Measurements from ENCODE around the gene WAS. TPM values are rescaled to one million over a fixed set of nuclear protein-coding genes. Genes with fewer than 3 reads are reported as not detected.

Gene WAS
- total RNA-seq, 1 donor from 2014 or later = 14.4 TPM

GRCh38 chrX:48703642-48704481, 20.3 kb downstream of the WAS start:
- intact Hi-C loops (cut with DNase I) = no loop called here
- no peak for DNase-seq (ENCODE audit: low spot score)
- ATAC-seq = no peak

- DNase-seq (ENCODE audit: low spot score) (no peak), ATAC-seq (no peak)
- intact Hi-C loops (cut with DNase I) = no loop called here
Measured at GRCh38 chrX:48705871-48706270, 22.3 kb downstream of the WAS start.

- intact Hi-C loops (cut with DNase I) = no loop called here
- no peak for DNase-seq (ENCODE audit: low spot score)
- no peak for ATAC-seq
Measured at GRCh38 chrX:48709522-48710112, 26.0 kb downstream of the WAS start.

GRCh38 chrX:48711162-48711928, 27.7 kb downstream of the WAS start:
- ATAC-seq (no peak), DNase-seq (ENCODE audit: low spot score) (no peak)
- intact Hi-C loops (cut with DNase I) = no loop called here

- intact Hi-C loops (cut with DNase I) = no loop called here
- ATAC-seq = no peak
Measured at GRCh38 chrX:48711929-48712505, 28.4 kb downstream of the WAS start.

GRCh38 chrX:48713847-48714246, 30.2 kb downstream of the WAS start:
- no peak for DNase-seq (ENCODE audit: low spot score)
- intact Hi-C loops (cut with DNase I) = no loop called here
- no peak for ATAC-seq

More at GRCh38 chrX:48711929-48712505, 28.4 kb downstream of the WAS start:
- DNase-seq (ENCODE audit: low spot score) = no peak

GRCh38 chrX:48714573-48714972, 31.0 kb downstream of the WAS start:
- ATAC-seq (no peak), DNase-seq (ENCODE audit: low spot score) (no peak)
- intact Hi-C loops (cut with DNase I) = no loop called here

- intact Hi-C loops (cut with DNase I) = no loop called here
- no peak for DNase-seq (ENCODE audit: low spot score)
- ATAC-seq = peak; percentile 56
Measured at GRCh38 chrX:48715072-48715471, 31.5 kb downstream of the WAS start.

- ATAC-seq (no peak), DNase-seq (ENCODE audit: low spot score) (no peak)
- intact Hi-C loops (cut with DNase I) = no loop called here
Measured at GRCh38 chrX:48715876-48716502, 32.4 kb downstream of the WAS start.

GRCh38 chrX:48719958-48720357, 36.4 kb downstream of the WAS start:
- DNase-seq (ENCODE audit: low spot score) = no peak
- ATAC-seq = no peak
- intact Hi-C loops (cut with DNase I) = no loop called here

GRCh38 chrX:48720577-48721250, 37.1 kb downstream of the WAS start:
- intact Hi-C loops (cut with DNase I) = no loop called here
- DNase-seq (ENCODE audit: low spot score) = no peak
- ATAC-seq = no peak

GRCh38 chrX:48721916-48722315, 38.3 kb downstream of the WAS start:
- no peak for ATAC-seq
- no peak for DNase-seq (ENCODE audit: low spot score)
- intact Hi-C loops (cut with DNase I) = no loop called here

- no peak for DNase-seq (ENCODE audit: low spot score)
- intact Hi-C loops (cut with DNase I) = no loop called here
- no peak for ATAC-seq
Measured at GRCh38 chrX:48726596-48726995, 43.0 kb downstream of the WAS start.

- no peak for ATAC-seq
- intact Hi-C loops (cut with DNase I) = no loop called here
Measured at GRCh38 chrX:48728653-48729052, 45.1 kb downstream of the WAS start.

GRCh38 chrX:48736303-48736702, 52.7 kb downstream of the WAS start:
- intact Hi-C loops (cut with DNase I) = no loop called here
- ATAC-seq (no peak), DNase-seq (ENCODE audit: low spot score) (no peak)

More at GRCh38 chrX:48728653-48729052, 45.1 kb downstream of the WAS start:
- no peak for DNase-seq (ENCODE audit: low spot score)

GRCh38 chrX:48736878-48737212, 53.2 kb downstream of the WAS start:
- no peak for DNase-seq (ENCODE audit: low spot score)
- intact Hi-C loops (cut with DNase I) = no loop called here
- ATAC-seq = no peak

GRCh38 chrX:48737213-48737938, 53.8 kb downstream of the WAS start:
- DNase-seq (ENCODE audit: low spot score) = peak; percentile 91
- intact Hi-C loops (cut with DNase I) = no loop called here
- peak; percentile 100 for ATAC-seq

GRCh38 chrX:48737940-48738339, 54.3 kb downstream of the WAS start:
- ATAC-seq = no peak
- intact Hi-C loops (cut with DNase I) = no loop called here

More at GRCh38 chrX:48737940-48738339, 54.3 kb downstream of the WAS start:
- DNase-seq (ENCODE audit: low spot score) = no peak

Measured in sciatic nerve (tissue), 2 donors.